NCI-H748 treated with DMSO at 0.1 percent for 48 hours (cell line): ENCODE results near the gene LRCH4.

Experiments
- DNase-seq: peaks from one replicate; lab custom pipeline; 2025; lab: John Stamatoyannopoulos, UW

Gene LRCH4

GRCh38 chr7:100604976-100605911, 19.3 kb upstream of the LRCH4 start:
- no peak for DNase-seq

GRCh38 chr7:100604028-100604975, 18.4 kb upstream of the LRCH4 start:
- peak; percentile 46 for DNase-seq

GRCh38 chr7:100603726-100604027, 17.7 kb upstream of the LRCH4 start:
- DNase-seq = no peak

- no peak for DNase-seq
Measured at GRCh38 chr7:100602889-100603725, 17.2 kb upstream of the LRCH4 start.

GRCh38 chr7:100600730-100601038, 14.8 kb upstream of the LRCH4 start:
- DNase-seq = no peak

- DNase-seq = no peak
Measured at GRCh38 chr7:100599911-100600729, 14.2 kb upstream of the LRCH4 start.

- no peak for DNase-seq
Measured at GRCh38 chr7:100598425-100598824, 12.5 kb upstream of the LRCH4 start.

- DNase-seq = no peak
Measured at GRCh38 chr7:100595188-100595587, 9.3 kb upstream of the LRCH4 start.

- DNase-seq = no peak
Measured at GRCh38 chr7:100591596-100591995, 5.7 kb upstream of the LRCH4 start.

- no peak for DNase-seq
Measured at GRCh38 chr7:100590077-100590737, 4.3 kb upstream of the LRCH4 start.

- DNase-seq = no peak
Measured at GRCh38 chr7:100589341-100589947, 3.5 kb upstream of the LRCH4 start.

- no peak for DNase-seq
Measured at GRCh38 chr7:100588438-100588837, 2.5 kb upstream of the LRCH4 start.

GRCh38 chr7:100586266-100587025, 517 bp upstream of the LRCH4 start, which contains the start of gene FBXO24:
Gene FBXO24, plus strand, starts transcription at chr7:100586328. Its CDS starts 298 bp downstream, at chr7:100586626.
- peak; percentile 99 for DNase-seq

- peak; percentile 66 for DNase-seq
Measured at GRCh38 chr7:100584683-100585510, 1.0 kb downstream of the LRCH4 start.

- DNase-seq = no peak
Measured at GRCh38 chr7:100584054-100584682, 1.8 kb downstream of the LRCH4 start.

- DNase-seq = no peak
Measured at GRCh38 chr7:100583132-100584053, 2.5 kb downstream of the LRCH4 start.

- DNase-seq = no peak
Measured at GRCh38 chr7:100582650-100583049, 3.3 kb downstream of the LRCH4 start.
